Liver (tissue), 9 donors: ENCODE data around the gene LEMD2. TPM values are rescaled to one million over a fixed set of nuclear protein-coding genes. Genes with fewer than 3 reads are reported as not detected.

Experiments
- DNase-seq: peaks from one replicate; pipeline ENCODE4 v3.0.0-alpha.2; 2017; ENCODE audit warnings: low spot score
- H3K27ac ChIP-seq, 2 donors: one replicate each; pipeline ENCODE4 v1.7.0; 2013; ENCODE audit warnings: inconsistent platforms in 2 of 2, low read length in 2 of 2, control low read depth in 1 of 2, low read depth in 1 of 2, mild to moderate bottlenecking in 1 of 2
- H3K27me3 ChIP-seq, 4 donors: one replicate each; pipeline versions ENCODE4 v1.6.1 to v1.7.0; 2013; ENCODE audit warnings: low read length in 3 of 4, inconsistent platforms in 1 of 4, mild to moderate bottlenecking in 1 of 4, moderate library complexity in 1 of 4; ENCODE audit not compliant: control insufficient read depth in 4 of 4, insufficient read depth in 4 of 4
- H3K36me3 ChIP-seq, 4 donors: one replicate each; pipeline versions ENCODE4 v1.6.1 to v1.7.0; 2013; ENCODE audit warnings: low read length in 3 of 4, mild to moderate bottlenecking in 3 of 4, low read depth in 1 of 4, moderate library complexity in 1 of 4; ENCODE audit not compliant: control insufficient read depth in 4 of 4, insufficient read depth in 3 of 4
- H3K4me1 ChIP-seq, 4 donors: one replicate each; pipeline versions ENCODE4 v1.6.1 to v1.7.0; 2013; ENCODE audit warnings: low read length in 3 of 4, mild to moderate bottlenecking in 3 of 4, moderate library complexity in 1 of 4; ENCODE audit not compliant: control insufficient read depth in 4 of 4, insufficient read depth in 4 of 4
- H3K4me3 ChIP-seq, 3 donors: one replicate each; pipeline versions ENCODE4 v1.6.1 to v1.7.0; 2013; ENCODE audit warnings: low read length in 3 of 3, control low read depth in 1 of 3, low read depth in 1 of 3, mild to moderate bottlenecking in 1 of 3
- H3K9ac ChIP-seq, 2 donors: one replicate each; pipeline ENCODE4 v1.7.0; 2013; ENCODE audit warnings: low read length in 2 of 2, mild to moderate bottlenecking in 2 of 2, moderate library complexity in 2 of 2, control low read depth in 1 of 2, low read depth in 1 of 2
- H3K9me3 ChIP-seq, 4 donors: one replicate each; pipeline versions ENCODE4 v1.6.1 to v1.7.0; 2013; ENCODE audit warnings: low read length in 3 of 4; ENCODE audit not compliant: control insufficient read depth in 4 of 4
- EGR1 ChIP-seq, 2 donors: IDR thresholded peaks; 2 replicates each; pipeline ENCODE4 v1.6.1; 2016 to 2018; ENCODE audit warnings: antibody characterized with exemption in 2 of 2, low read depth in 2 of 2
- FOXA1 ChIP-seq: IDR thresholded peaks from 2 replicates; pipeline ENCODE4 v1.6.1; 2016; ENCODE audit warnings: antibody characterized with exemption
- FOXA2 ChIP-seq: IDR thresholded peaks from 2 replicates; pipeline ENCODE4 v1.6.1; 2016; ENCODE audit warnings: antibody characterized with exemption
- GABPA ChIP-seq, 2 donors: IDR thresholded peaks in 1 of 2; conservative IDR thresholded peaks in 1 of 2; 2 replicates each; pipeline ENCODE4 v1.6.1; 2016; ENCODE audit warnings: antibody characterized with exemption in 2 of 2, mild to moderate bottlenecking in 1 of 2, moderate library complexity in 1 of 2
- HNF4A ChIP-seq, 2 donors: conservative IDR thresholded peaks; 2 replicates each; pipeline ENCODE4 v1.6.1; 2016; ENCODE audit warnings: antibody characterized with exemption in 2 of 2, mild to moderate bottlenecking in 2 of 2
- HNF4G ChIP-seq: IDR thresholded peaks from 2 replicates; pipeline ENCODE4 v1.6.1; 2016; ENCODE audit warnings: antibody characterized with exemption
- JUND ChIP-seq, 2 donors: IDR thresholded peaks; 2 replicates each; pipeline ENCODE4 v1.6.1; 2016; ENCODE audit warnings: antibody characterized with exemption in 2 of 2
- NR2F2 ChIP-seq: IDR thresholded peaks from 2 replicates; pipeline ENCODE4 v1.6.1; 2016; ENCODE audit warnings: antibody characterized with exemption
- RAD21 ChIP-seq, 2 donors: IDR thresholded peaks; 2 replicates each; pipeline ENCODE4 v1.6.1; 2016; ENCODE audit warnings: antibody characterized with exemption in 2 of 2, mild to moderate bottlenecking in 2 of 2
- RXRA ChIP-seq, 2 donors: IDR thresholded peaks; 2 replicates each; pipeline ENCODE4 v1.6.1; 2017 to 2018; ENCODE audit warnings: antibody characterized with exemption in 2 of 2, mild to moderate bottlenecking in 1 of 2
- SP1 ChIP-seq: IDR thresholded peaks from 2 replicates; pipeline ENCODE4 v1.6.1; 2018; ENCODE audit warnings: antibody characterized with exemption, mild to moderate bottlenecking
- TAF1 ChIP-seq: conservative IDR thresholded peaks from 2 replicates; pipeline ENCODE4 v1.6.1; 2016; ENCODE audit warnings: antibody characterized with exemption, mild to moderate bottlenecking
- WGBS: extraction: QIAGEN DNeasy Blood & Tissue Kit; methylation state at CpG from one replicate; pipeline ENCODE4 v1.1.7; 2013; 5-methylcytosine and 5-hydroxymethylcytosine counted together
- polyA plus RNA-seq, 2 donors: library from polyadenylated mRNA; stranded (reverse) in 1 of 2; unstranded in 1 of 2; fragments of 200-250 nt in 1 of 2; fragments of >200 nt in 1 of 2; fragmentation: Nextera tagmentation in 1 of 2; extraction: Ambion mirVana in 1 of 2; gene quantifications; one replicate each; pipeline versions ENCODE4 v1.2.1 to v1.2.3, GENCODE V29; 2013 to 2015
- total RNA-seq, 2 donors: library from RNA; depleted of rRNA; stranded (reverse); fragments of >200 nt; gene quantifications; one replicate each; pipeline ENCODE4 v1.2.3, GENCODE V29; 2014
- TF ChIP-seq, protein P1 (sequence below): IDR thresholded peaks from 2 replicates; pipeline ENCODE4 v1.6.1; 2016; ENCODE audit warnings: antibody characterized with exemption
- TF ChIP-seq, protein P2 (sequence below): IDR thresholded peaks from 2 replicates; pipeline ENCODE4 v1.6.1; 2016; ENCODE audit warnings: antibody characterized with exemption
- TF ChIP-seq, protein P3 (sequence below): IDR thresholded peaks from 2 replicates; pipeline ENCODE4 v1.6.1; 2016; ENCODE audit warnings: antibody characterized with exemption
- TF ChIP-seq, protein P4 (sequence below): fragments of 150-350 bp; IDR thresholded peaks from 2 replicates; pipeline ENCODE4 v1.5.1; 2017; ENCODE audit warnings: improper control_type of control experiment, low read depth, low read length; ENCODE audit not compliant: missing input control
- TF ChIP-seq, protein P5 (sequence below): IDR thresholded peaks from 2 replicates; pipeline ENCODE4 v1.6.1; 2016; ENCODE audit warnings: antibody characterized with exemption, mild to moderate bottlenecking
- donor health status: healthy.
- donor health status: healthy.
- donor health status: healthy.
- donor health status: healthy.
- donor health status: healthy.

The LEMD2 gene
- total and polyA plus RNA-seq, 4 donors, result 6.5 to 23.1 (median 16.6) TPM

DNA sequence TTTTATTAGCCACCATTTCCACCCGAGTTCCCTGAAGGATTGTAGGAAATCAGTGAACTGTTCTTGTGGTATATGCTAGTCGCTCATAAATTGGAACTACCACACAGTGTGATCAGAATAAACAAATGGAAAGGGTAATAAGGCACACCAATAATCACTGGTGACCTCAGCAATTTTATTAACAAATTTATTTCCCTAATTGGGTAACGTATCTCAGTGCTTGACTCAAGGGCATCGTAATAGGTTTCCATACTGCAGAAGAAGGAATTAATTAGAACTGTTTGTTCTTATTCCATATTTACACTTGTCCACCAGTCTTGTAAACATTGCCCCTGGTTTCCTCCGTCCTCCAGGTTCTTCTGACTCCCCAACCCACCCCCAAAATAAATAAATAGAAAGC, 67.4 kb downstream of the LEMD2 start:
- WGBS, result 67% methylated on average over 5 of the region's 5 CpGs
- Histone ChIP-seq H3K9ac (no peak overlapping the region), H3K36me3 (no peaks in the 10 kb centered on the region), H3K4me3 (no peak overlapping the region), H3K9me3 (no peaks in the 10 kb centered on the region), H3K27ac (no peak overlapping the region), H3K27me3 (no peaks in the 10 kb centered on the region), H3K4me1 (peaks cover 0 to 11% (median 9%) of the 10 kb centered on the region in 4 donors)
- DNase-seq, result no peak
- TF ChIP-seq, protein P1, sequence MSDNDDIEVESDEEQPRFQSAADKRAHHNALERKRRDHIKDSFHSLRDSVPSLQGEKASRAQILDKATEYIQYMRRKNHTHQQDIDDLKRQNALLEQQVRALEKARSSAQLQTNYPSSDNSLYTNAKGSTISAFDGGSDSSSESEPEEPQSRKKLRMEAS, result no peak
- TF ChIP-seq FOXA1, result no peak
- no peak for TF ChIP-seq RXRA (IDR thresholded peaks at IDR 0.05)
- TF ChIP-seq HNF4G, result no peak
- TF ChIP-seq HNF4A (conservative IDR thresholded peaks at IDR 0.05), result no peak
- TF ChIP-seq, protein P2, sequence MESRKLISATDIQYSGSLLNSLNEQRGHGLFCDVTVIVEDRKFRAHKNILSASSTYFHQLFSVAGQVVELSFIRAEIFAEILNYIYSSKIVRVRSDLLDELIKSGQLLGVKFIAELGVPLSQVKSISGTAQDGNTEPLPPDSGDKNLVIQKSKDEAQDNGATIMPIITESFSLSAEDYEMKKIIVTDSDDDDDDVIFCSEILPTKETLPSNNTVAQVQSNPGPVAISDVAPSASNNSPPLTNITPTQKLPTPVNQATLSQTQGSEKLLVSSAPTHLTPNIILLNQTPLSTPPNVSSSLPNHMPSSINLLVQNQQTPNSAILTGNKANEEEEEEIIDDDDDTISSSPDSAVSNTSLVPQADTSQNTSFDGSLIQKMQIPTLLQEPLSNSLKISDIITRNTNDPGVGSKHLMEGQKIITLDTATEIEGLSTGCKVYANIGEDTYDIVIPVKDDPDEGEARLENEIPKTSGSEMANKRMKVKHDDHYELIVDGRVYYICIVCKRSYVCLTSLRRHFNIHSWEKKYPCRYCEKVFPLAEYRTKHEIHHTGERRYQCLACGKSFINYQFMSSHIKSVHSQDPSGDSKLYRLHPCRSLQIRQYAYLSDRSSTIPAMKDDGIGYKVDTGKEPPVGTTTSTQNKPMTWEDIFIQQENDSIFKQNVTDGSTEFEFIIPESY, result no peak
- TF ChIP-seq NR2F2, result no peak
- TF ChIP-seq JUND (IDR thresholded peaks at IDR 0.05), result no peak
- TF ChIP-seq, protein P3, sequence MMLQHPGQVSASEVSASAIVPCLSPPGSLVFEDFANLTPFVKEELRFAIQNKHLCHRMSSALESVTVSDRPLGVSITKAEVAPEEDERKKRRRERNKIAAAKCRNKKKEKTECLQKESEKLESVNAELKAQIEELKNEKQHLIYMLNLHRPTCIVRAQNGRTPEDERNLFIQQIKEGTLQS, result no peak
- TF ChIP-seq FOXA2, result no peak
- no peak for TF ChIP-seq SP1
- TF ChIP-seq, protein P4, sequence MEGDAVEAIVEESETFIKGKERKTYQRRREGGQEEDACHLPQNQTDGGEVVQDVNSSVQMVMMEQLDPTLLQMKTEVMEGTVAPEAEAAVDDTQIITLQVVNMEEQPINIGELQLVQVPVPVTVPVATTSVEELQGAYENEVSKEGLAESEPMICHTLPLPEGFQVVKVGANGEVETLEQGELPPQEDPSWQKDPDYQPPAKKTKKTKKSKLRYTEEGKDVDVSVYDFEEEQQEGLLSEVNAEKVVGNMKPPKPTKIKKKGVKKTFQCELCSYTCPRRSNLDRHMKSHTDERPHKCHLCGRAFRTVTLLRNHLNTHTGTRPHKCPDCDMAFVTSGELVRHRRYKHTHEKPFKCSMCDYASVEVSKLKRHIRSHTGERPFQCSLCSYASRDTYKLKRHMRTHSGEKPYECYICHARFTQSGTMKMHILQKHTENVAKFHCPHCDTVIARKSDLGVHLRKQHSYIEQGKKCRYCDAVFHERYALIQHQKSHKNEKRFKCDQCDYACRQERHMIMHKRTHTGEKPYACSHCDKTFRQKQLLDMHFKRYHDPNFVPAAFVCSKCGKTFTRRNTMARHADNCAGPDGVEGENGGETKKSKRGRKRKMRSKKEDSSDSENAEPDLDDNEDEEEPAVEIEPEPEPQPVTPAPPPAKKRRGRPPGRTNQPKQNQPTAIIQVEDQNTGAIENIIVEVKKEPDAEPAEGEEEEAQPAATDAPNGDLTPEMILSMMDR, result no peak
- TF ChIP-seq EGR1 (IDR thresholded peaks at IDR 0.05; ENCODE audit: low read depth in 2 of 2), result no peak
- TF ChIP-seq, protein P5, sequence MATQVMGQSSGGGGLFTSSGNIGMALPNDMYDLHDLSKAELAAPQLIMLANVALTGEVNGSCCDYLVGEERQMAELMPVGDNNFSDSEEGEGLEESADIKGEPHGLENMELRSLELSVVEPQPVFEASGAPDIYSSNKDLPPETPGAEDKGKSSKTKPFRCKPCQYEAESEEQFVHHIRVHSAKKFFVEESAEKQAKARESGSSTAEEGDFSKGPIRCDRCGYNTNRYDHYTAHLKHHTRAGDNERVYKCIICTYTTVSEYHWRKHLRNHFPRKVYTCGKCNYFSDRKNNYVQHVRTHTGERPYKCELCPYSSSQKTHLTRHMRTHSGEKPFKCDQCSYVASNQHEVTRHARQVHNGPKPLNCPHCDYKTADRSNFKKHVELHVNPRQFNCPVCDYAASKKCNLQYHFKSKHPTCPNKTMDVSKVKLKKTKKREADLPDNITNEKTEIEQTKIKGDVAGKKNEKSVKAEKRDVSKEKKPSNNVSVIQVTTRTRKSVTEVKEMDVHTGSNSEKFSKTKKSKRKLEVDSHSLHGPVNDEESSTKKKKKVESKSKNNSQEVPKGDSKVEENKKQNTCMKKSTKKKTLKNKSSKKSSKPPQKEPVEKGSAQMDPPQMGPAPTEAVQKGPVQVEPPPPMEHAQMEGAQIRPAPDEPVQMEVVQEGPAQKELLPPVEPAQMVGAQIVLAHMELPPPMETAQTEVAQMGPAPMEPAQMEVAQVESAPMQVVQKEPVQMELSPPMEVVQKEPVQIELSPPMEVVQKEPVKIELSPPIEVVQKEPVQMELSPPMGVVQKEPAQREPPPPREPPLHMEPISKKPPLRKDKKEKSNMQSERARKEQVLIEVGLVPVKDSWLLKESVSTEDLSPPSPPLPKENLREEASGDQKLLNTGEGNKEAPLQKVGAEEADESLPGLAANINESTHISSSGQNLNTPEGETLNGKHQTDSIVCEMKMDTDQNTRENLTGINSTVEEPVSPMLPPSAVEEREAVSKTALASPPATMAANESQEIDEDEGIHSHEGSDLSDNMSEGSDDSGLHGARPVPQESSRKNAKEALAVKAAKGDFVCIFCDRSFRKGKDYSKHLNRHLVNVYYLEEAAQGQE, result no peak
- no peak for TF ChIP-seq GABPA (IDR thresholded peaks at IDR 0.05 in 1 of 2, conservative IDR thresholded peaks at IDR 0.05 in 1 of 2)
- no peak for TF ChIP-seq TAF1
- no peak for TF ChIP-seq RAD21 (IDR thresholded peaks at IDR 0.05)

Other genes with a start within 250 kb of the LEMD2 start
- 1 to 10 TPM; 4.4 to 6.1 TPM for gene BAK1, start 208.9 kb downstream of the LEMD2 start, total RNA-seq
- 1 to 10 TPM; 2.4 to 8.7 TPM for gene BAK1, start 208.9 kb downstream of the LEMD2 start, polyA plus RNA-seq
- 1 to 10 TPM in 1 of 2 donors, under 1 TPM in 1; 0.75 to 2.8 TPM for gene ITPR3, start 167.8 kb downstream of the LEMD2 start, total RNA-seq
- gene ITPR3, start 167.8 kb downstream of the LEMD2 start, polyA plus RNA-seq, result under 1 TPM; 0.49 to 0.67 TPM
- 1 to 10 TPM; 6.8 to 8.3 TPM for gene UQCC2, start 77.4 kb downstream of the LEMD2 start, total RNA-seq
- gene UQCC2, start 77.4 kb downstream of the LEMD2 start, polyA plus RNA-seq, result 10 to 100 TPM; 36.5 to 75.9 TPM
- gene IP6K3, start 42.2 kb downstream of the LEMD2 start, total RNA-seq, result 10 to 100 TPM in 1 of 2 donors, 1 to 10 TPM in 1; 7.0 to 12.9 TPM
- gene IP6K3, start 42.2 kb downstream of the LEMD2 start, polyA plus RNA-seq, result 1 to 10 TPM; 1.5 to 6.4 TPM
- gene MLN, start 14.9 kb upstream of the LEMD2 start, total RNA-seq, result not detected
- not detected for gene MLN, start 14.9 kb upstream of the LEMD2 start, polyA plus RNA-seq